NCI-H345 treated with DMSO at 0.1 percent for 48 hours (cell line): Measurements from ENCODE around the gene MRPS16.

Experiments
- DNase-seq: peaks from one replicate; lab custom pipeline; 2025; ENCODE audit not compliant: unreplicated experiment; lab: John Stamatoyannopoulos, UW

MRPS16 gene

GRCh38 chr10:73244866-73245477 is 7.5 kb downstream of the MRPS16 start:
- DNase-seq, result no peak

DNA sequence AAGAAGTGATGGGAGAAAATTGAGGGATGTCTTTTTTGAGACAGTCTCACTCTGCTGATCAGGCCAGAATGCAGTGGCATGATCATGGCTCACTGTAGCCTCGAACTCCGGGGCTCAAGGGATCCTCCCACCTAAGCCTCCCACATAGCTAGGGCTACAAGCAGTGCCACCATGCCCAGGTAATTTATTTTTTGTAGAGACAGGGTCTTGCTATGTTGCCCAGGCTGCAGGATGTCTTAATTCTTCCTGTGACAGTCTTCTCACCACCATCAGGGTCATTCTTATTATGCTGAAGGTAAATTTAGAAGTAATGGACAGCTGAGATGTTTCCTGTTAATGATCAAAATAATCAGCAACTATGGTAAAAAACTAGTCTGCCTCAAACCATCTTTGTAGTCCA is 12.5 kb downstream of the MRPS16 start:
- no peak for DNase-seq

- DNase-seq, result no peak
Measured at GRCh38 chr10:73238990-73239566, 13.4 kb downstream of the MRPS16 start.

DNA sequence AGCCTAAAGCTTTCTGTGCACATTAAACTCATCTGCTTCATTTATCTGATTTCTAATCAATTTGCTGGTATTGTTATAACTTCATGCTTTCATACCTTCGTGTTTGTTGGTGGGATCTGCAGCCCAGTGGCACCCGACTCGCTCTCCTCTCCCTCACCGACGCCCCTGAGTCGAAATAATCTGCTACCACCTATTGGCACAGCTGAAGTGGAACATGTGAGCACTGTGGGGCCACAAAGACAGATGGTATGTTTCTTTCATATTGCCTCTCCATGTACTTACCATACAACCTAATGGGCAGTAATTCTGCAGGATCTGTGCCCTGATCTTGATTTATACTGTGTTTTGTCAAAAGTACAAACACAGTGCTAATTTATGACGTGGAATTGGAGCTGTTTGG is 17.7 kb downstream of the MRPS16 start:
- no peak for DNase-seq

GRCh38 chr10:73233883-73234282 is 18.6 kb downstream of the MRPS16 start:
- DNase-seq, result no peak

DNA sequence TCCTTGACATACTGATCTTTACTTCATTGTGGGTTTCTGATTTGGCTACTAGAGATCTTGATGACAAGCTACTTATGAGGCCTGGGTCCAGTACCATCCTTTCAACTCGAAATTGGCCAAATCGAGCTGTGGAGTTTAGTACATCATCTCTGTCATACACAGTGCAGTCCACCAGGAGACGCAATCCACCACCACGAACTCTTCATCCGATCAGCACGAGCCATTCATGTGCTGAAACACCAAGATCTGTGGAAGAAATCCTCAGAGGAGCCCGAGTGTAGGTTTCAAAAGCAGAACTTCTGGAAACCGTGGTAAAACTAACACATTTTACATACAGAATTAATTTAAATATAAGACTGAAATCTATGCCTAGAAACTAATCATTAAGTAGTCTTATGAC is 19.6 kb downstream of the MRPS16 start:
- DNase-seq, result no peak

DNA sequence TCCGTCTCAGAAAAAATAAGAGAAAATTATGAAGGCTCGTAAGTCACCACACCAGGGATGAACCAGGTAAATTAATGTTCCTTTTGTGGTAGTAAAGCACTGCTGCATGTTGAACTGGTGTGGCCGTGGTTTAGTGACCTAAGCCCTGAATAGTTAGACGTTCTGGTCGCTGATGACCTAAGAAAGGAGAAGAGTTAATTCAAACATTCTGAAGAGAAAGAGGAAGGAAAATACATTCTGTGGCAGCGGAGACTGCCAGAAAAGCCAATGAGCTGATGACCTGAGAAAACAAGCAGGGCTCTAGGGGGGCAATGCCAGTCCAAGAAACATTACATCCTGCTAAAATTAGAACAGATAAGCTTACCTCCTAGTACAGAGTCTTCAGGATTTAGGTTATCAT is 22.9 kb downstream of the MRPS16 start:
- DNase-seq, result no peak

- DNase-seq, result no peak
Measured at GRCh38 chr10:73228247-73228646, 24.2 kb downstream of the MRPS16 start.

DNA sequence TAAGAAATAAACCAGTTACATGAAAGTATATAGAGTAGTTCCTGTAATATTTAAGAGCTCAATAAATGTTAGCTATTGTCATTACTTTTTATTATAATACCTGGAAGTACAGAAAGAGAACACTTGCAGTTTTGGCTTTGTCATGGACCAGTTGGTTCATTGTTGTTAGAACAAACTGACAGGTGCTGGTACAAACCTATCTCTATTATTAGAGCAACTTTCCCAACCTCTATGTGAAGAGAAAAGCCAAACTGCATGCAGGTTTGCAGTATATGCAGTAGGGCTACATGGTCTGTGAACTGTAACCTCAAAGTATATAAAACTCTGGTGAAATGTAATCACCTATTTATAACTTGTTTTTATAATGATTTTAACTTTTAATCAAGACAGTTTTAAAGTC is 25.8 kb downstream of the MRPS16 start:
- DNase-seq, result no peak

- DNase-seq, result no peak
Measured at GRCh38 chr10:73225518-73225917, 26.9 kb downstream of the MRPS16 start.

GRCh38 chr10:73220989-73221388 is 31.5 kb downstream of the MRPS16 start:
- DNase-seq, result no peak

GRCh38 chr10:73219384-73219783 is 33.1 kb downstream of the MRPS16 start:
- no peak for DNase-seq

DNA sequence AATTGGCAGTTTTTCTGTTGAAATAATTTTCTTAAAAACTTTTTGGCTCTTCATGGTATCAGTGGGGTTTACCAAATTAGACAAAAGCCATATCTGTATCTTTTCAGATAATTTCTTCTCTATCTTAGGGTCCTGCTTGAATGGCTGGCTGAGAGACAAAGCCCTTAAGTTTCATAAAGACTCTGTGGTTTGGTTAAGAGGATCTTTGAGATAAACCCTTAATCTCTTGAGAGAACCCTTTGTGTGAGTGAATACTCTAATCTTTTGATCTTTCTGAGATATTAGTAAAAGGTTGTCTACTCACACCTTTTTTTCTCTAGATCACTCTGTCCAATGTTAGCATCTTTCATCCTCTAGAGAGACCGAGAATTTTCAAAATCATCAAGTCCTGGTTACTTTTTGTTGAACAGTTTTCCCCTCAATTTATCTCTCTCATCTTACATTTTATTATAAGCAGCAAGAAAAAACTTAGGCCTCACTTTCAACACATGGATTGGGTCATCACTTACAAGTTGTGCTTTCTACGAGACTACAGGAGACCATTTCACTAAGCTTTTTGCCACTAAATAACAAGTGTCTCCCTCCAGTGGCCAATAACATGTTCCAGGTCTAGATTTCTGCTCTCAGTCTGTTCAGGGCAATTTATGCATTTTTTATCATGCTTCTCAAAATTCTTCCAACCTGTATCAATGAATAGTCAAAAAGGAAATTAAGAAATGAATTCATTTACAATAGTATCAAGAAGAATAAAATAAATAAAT is 33.8 kb downstream of the MRPS16 start:
- no peak for DNase-seq

DNA sequence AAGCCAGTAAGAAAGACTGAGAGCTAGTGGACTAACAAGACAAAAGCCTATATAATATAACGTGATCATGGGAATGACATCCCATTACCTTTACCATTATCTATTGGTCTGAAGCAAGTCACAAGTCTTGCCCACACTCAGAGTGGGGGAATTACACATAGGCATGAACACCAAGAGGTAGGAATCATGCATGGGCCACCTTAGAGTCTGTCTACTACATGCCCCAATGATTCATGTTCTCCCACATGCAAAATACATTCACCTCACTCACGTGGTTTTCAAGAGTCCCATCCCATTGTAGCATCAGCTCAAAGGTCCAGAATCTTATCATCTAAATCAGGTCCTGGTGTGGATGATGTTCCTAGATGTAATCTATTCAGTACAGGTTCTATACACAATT is 34.8 kb downstream of the MRPS16 start:
- no peak for DNase-seq

DNA sequence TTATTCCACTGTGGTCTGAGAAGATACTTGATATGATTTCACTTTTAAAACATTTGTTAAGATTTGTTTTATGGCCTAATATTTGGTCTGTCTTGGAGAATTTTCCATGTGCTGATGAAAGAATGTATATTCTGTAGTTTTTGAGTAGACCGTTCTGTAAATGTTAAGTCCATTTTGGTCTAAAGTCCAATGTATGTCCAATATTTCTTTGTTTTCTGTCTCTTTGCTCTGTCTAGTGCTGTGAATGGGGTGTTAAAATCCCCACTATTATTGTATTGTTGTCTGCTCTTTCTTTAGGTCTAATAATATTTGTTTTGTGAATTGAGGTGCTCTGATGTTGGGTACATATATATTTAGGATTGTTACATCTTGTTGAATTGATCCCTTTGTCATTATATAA is 36.7 kb downstream of the MRPS16 start:
- no peak for DNase-seq

DNA sequence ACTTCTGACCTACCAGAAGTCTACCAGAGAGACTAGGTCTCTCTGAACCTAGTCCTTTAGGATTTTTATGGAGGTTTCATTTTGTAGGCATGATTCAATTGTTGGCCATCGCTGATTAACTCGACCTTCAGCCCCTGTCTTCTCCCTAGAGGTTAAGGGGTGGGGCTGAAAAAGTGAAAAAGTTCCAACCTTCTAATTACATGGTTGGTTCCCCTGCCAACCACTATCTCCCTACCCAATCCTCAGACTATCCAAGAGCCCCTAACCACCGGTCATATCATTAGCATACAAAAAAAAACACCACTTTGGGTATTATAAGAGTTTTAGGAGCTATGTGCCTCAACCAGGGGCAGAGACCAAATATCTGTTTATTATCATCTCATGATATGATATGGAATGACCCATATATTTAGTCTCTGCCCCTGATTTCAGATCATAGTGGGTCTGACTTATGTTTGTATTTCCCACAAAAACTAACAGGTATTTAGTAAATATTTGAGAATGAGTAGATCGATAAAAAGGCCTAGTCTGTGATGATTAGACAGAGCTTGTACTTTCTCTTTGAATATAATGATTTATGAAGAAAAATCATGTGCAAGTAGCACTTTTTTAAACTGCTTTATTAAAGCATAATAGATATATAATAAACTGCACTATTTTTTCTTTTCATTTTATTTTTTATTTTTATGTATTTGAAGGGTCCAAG is 41.2 kb downstream of the MRPS16 start:
- DNase-seq, result no peak

DNA sequence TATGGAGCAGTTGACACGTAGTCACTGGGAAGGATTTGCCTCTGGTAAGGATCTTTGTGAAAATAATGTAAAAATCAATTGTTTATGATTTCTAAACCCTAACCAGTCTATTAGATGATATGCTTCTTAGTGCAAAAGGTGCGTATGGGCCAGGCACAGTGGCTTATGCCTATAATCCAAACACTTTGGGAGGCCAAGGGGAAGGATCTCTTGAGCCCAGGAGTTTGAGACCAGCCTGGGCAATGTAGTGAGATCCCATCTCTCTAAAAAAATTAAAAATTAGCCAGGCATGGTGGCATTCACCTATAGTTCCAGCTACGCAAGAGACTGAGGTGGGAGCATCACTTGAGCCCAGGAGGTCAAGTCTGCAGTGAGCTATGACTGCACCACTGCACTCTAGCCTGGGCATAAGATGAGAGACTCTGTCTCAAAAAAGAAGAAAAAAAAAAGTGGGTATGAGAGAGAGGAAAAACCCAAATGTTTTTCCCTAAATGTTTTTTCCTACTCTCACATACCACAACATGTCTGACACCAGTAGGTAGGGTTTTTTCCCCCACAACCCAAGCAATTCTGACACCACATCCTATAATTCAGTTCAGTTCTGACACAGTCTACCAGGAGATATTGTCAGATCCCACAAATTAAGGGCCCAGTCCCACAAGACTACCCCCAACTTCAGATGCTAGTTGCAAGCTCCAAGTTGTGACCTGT is 41.9 kb downstream of the MRPS16 start:
- DNase-seq, result no peak

GRCh38 chr10:73209705-73210104 is 42.7 kb downstream of the MRPS16 start:
- DNase-seq, result no peak

DNA sequence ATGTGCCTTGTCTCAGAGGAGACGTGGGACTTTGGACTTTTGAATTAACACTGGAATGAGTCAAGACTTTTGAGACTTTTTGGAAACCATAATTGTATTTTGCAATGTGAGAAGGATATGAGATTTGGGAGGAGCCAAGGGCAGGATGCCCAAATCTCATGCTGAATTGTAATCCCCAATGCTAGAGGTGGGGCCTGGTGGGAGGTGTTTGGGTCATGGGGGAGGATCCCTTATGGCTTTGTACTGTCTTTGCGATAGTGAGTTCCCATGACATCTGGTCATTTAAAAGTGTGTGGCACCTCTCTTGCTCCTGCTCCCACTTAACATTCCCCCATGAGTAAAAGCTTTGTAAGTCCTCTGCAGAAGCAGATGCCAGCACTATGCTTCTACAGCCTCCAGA is 44.6 kb downstream of the MRPS16 start:
- no peak for DNase-seq

DNA sequence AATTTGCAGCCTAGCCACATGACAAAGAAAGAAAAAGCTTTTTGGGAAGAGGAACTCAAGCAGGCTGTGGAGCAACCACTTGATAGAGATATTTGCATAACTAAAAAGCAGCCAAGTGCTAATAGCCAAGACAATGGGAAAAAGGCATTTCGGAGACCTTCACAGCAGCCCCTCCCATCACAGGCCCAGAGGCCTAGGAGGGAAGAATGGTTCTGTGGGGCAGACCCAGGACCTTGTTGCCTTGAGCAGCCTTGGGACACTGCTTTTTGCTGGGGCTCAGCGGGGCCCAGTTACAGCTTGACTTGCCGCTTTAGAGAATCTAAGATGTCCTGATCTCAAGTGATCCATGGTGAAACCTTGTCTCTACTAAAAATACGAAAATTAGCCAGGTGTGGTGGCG is 46.1 kb downstream of the MRPS16 start:
- no peak for DNase-seq

GRCh38 chr10:73205890-73206289 is 46.6 kb downstream of the MRPS16 start:
- DNase-seq, result no peak
